GM12878 (cell line): Measurements from ENCODE around the gene IRF4. TPM values are rescaled to one million over a fixed set of nuclear protein-coding genes. Genes with fewer than 3 reads are reported as not detected.

ENCODE experiments used
- ATF2 ChIP-seq: IDR thresholded peaks from 2 replicates; pipeline ENCODE4 v1.6.1; 2012; ENCODE audit warnings: low read length, inconsistent platforms
- CEBPZ ChIP-seq: fragments of 150-350 bp; IDR thresholded peaks from 2 replicates; pipeline ENCODE4 v1.6.1; 2016; ENCODE audit warnings: low read depth, low read length
- CHD2 ChIP-seq: IDR thresholded peaks from 2 replicates; pipeline ENCODE4 v1.6.1; 2011; ENCODE audit warnings: low read depth, low read length, improper control_type of control experiment, borderline replicate concordance
- DPF2 ChIP-seq: fragments of 450-650 bp; IDR thresholded peaks from 2 replicates; pipeline ENCODE4 v1.6.1; 2017; ENCODE audit warnings: mild to moderate bottlenecking
- EGR1 ChIP-seq, 2 experiments: IDR thresholded peaks; 1 replicate in 1 of 2; 2 replicates in 1 of 2; pipeline ENCODE4 v1.6.1; 2011 to 2012; ENCODE audit warnings: low read depth in 2 of 2, low read length in 2 of 2, borderline replicate concordance in 1 of 2, mild to moderate bottlenecking in 1 of 2, moderate library complexity in 1 of 2
- FOS ChIP-seq: IDR thresholded peaks from 3 replicates; pipeline ENCODE4 v1.6.1; 2011; ENCODE audit warnings: borderline replicate concordance; ENCODE audit not compliant: insufficient read length; ENCODE audit errors: extremely low read depth
- HDAC2 ChIP-seq: fragments of 200-600 bp; sonication (generic); IDR thresholded peaks from 2 replicates; pipeline ENCODE4 v1.6.1; 2017
- IKZF1 ChIP-seq: fragments of 450-650 bp; conservative IDR thresholded peaks from 2 replicates; pipeline ENCODE4 v1.6.1; 2017; ENCODE audit warnings: antibody characterized with exemption, mild to moderate bottlenecking
- IKZF2 ChIP-seq, 2 experiments: fragments of 450-650 bp; IDR thresholded peaks; 2 replicates each; pipeline ENCODE4 v1.6.1; 2017; ENCODE audit warnings: mild to moderate bottlenecking in 2 of 2, moderate library complexity in 2 of 2
- LARP7 ChIP-seq: fragments of 450-650 bp; IDR thresholded peaks from 2 replicates; pipeline ENCODE4 v1.6.1; 2017; ENCODE audit warnings: mild to moderate bottlenecking
- NFIC ChIP-seq: IDR thresholded peaks from 2 replicates; pipeline ENCODE4 v1.6.1; 2012; ENCODE audit warnings: low read depth, mild to moderate bottlenecking, inconsistent platforms, low read length, moderate library complexity
- NKRF ChIP-seq: fragments of 450-650 bp; conservative IDR thresholded peaks from 2 replicates; pipeline ENCODE4 v1.6.1; 2017; ENCODE audit warnings: mild to moderate bottlenecking, moderate library complexity
- NR2F1 ChIP-seq: fragments of 450-650 bp; conservative IDR thresholded peaks from 2 replicates; pipeline ENCODE4 v1.6.1; 2017; ENCODE audit warnings: mild to moderate bottlenecking
- SIX5 ChIP-seq: IDR thresholded peaks from 2 replicates; pipeline ENCODE4 v1.6.1; 2011; ENCODE audit warnings: mild to moderate bottlenecking, low read depth, low read length, moderate library complexity; ENCODE audit not compliant: severe bottlenecking
- SP1 ChIP-seq: IDR thresholded peaks from one replicate; pipeline ENCODE4 v1.6.1; 2011; ENCODE audit warnings: low read depth, low read length
- SUZ12 ChIP-seq: fragments of 200-600 bp; sonication (generic); IDR thresholded peaks from one replicate; pipeline ENCODE4 v1.6.1; 2018; ENCODE audit warnings: antibody characterized with exemption, mild to moderate bottlenecking; ENCODE audit not compliant: unreplicated experiment
- YBX1 ChIP-seq: fragments of 450-650 bp; IDR thresholded peaks from 2 replicates; pipeline ENCODE4 v1.6.1; 2016; ENCODE audit warnings: antibody characterized with exemption
- YY1 ChIP-seq: IDR thresholded peaks from 2 replicates; pipeline ENCODE4 v1.6.1; 2011; ENCODE audit warnings: low read depth, mild to moderate bottlenecking, low read length
- ZNF274 ChIP-seq: IDR thresholded peaks from one replicate; pipeline ENCODE4 v1.8.0; 2011; ENCODE audit not compliant: insufficient read length, insufficient read depth
- ZNF592 ChIP-seq: fragments of 450-650 bp; IDR thresholded peaks from 2 replicates; pipeline ENCODE4 v1.6.1; 2017; ENCODE audit warnings: mild to moderate bottlenecking, moderate library complexity
- ZSCAN29 ChIP-seq: fragments of 450-650 bp; IDR thresholded peaks from 2 replicates; pipeline ENCODE4 v1.6.1; 2017; ENCODE audit warnings: mild to moderate bottlenecking, moderate library complexity
- polyA plus RNA-seq, 11 experiments: library from polyadenylated mRNA; depleted of rRNA in 4 of 11; unstranded in 6 of 11; stranded (reverse) in 5 of 11; fragments of >200 nt; fragmentation: Nextera tagmentation in 4 of 11; fragmentation: Illumina TruSeq in 1 of 11; extraction: Ambion mirVana in 4 of 11; extraction: Trizol in 1 of 11; gene quantifications; 1 replicate in 1 of 11; 2 replicates in 10 of 11; pipeline versions ENCODE4 v1.2.1 to v1.2.3, GENCODE V29; 2011 to 2016; ENCODE audit warnings: inconsistent platforms in 2 of 11, missing spikeins in 2 of 11, low read depth in 1 of 11
- total RNA-seq, 4 experiments: library from RNA; depleted of rRNA in 3 of 4; stranded (reverse); fragments of >200 nt in 3 of 4; fragmentation: Illumina TruSeq in 1 of 4; extraction: Trizol in 1 of 4; gene quantifications; 2 replicates each; pipeline versions ENCODE4 v1.2.1 to v1.2.3, GENCODE V29; 2013 to 2021

IRF4 gene
- total and polyA plus RNA-seq, 10 of the 15 experiments (the other 5 are each of a cell fraction or from before 2014, with no cell fraction given) = 50.0 to 495 (median 257) TPM

- TF ChIP-seq NKRF (no peak), SUZ12 (no peak), LARP7 (no peak), NFIC (peak; percentile 27; the same call in 1 of the 2 replicates), EGR1 (IDR thresholded peaks at IDR 0.05; ENCODE audit: borderline replicate concordance in 1 of 2, low read depth in 2 of 2, low read length in 2 of 2) (no peak), DPF2 (no peak), NR2F1 (no peak), YBX1 (no peak), ZNF274 (no peak), ZSCAN29 (no peak), CHD2 (no peak), IKZF1 (peak; percentile 31; the same call in 1 of the 2 replicates), ZNF592 (no peak), HDAC2 (no peak), SIX5 (no peak), SP1 (no peak), YY1 (no peak), ATF2 (no peak; the same call in 1 of the 2 replicates), CEBPZ (no peak), IKZF2 (IDR thresholded peaks at IDR 0.05) (no peak; a peak in 1 of 4 replicates), FOS (no peak)
Measured at GRCh38 chr6:404685-405423, 13.3 kb downstream of the IRF4 start (continued).
